ENCODE data around the gene NMU. TPM values are rescaled to one million over a fixed set of nuclear protein-coding genes. Genes with fewer than 3 reads are reported as not detected.
A peak's percentile ranks its signal among the peaks of the same experiment; 100 is the strongest.
"Not testable (repeated sequence)": the region's sequence is repeated elsewhere in the genome, so short reads cannot be mapped to it uniquely, and the experiment has no call there.

Gene NMU
- total RNA-seq, 5 donors from 2014 or later (not counting 1 experiment from before 2014, with no cell fraction given) = 0.72 to 1.4 (median 0.93) TPM; not detected in 2

DNA sequence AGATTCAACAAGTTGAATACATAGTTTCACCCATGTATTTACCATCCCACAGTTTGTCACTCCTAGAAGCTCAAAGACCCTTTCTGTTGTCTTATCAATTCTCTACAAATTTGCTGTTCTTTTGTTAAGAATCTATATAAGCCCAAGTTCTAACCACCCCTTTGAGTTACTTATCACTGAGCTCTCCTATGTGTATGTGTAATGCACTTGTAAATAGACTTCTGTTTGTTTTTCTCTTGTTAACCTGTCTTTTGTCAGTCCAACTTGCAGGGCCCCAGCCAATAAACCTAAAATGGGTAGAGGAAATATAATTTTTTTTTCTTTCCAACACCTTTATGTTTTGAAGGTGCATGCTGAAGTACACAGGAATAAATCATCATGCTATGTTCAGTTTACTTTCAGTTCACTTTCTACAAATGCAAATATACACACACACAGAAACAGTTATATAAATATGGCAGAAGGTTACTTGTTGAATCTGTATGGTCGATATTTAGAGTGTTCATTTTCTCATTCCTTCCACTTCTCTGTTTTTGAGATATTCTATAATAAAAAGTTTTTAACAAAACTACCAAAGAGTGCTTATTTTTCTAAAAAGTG is 67.1 kb downstream of the NMU start:
- WGBS (ENCODE audit: insufficient coverage) = no CpG with 5 or more reads among the region's 1 CpG
- ChIA-PET POLR2A (no interaction called here), CTCF (no interaction called here)
- Histone ChIP-seq H3K4me3 (ENCODE audit: control insufficient read depth in 1 of 2, extremely low read depth in 1 of 2, low read length in 1 of 2) (no peak overlapping the region), H3K27me3 (replicated peaks in 1 of 2; ENCODE audit: control insufficient read depth in 2 of 2, extremely low read depth in 1 of 2, insufficient read depth in 2 of 2, low read length in 1 of 2) (no peaks in the 10 kb centered on the region), H3K27ac (ENCODE audit: low read length) (no peak overlapping the region), H3K4me1 (ENCODE audit: control insufficient read depth in 1 of 2, extremely low read depth in 1 of 2, insufficient read depth in 2 of 2, low read length in 2 of 2) (no peaks in the 10 kb centered on the region), H3K9me3 (no peaks in the 10 kb centered on the region), H3K36me3 (ENCODE audit: control insufficient read depth in 2 of 2, extremely low read depth in 1 of 2, insufficient read depth in 1 of 2, low read length in 1 of 2) (no peaks in the 10 kb centered on the region)
- H3K27me3 Mint-ChIP-seq = peaks cover 2 to 6% of the 10 kb centered on the region in 2 donors
- no peak overlapping the region for H3K27ac Mint-ChIP-seq
- ATAC-seq (replicated peaks in 1 of 4) = no peak
- no peak for DNase-seq
- H3K4me3 Mint-ChIP-seq = no peak overlapping the region
- no peaks in the 10 kb centered on the region for H3K36me3 Mint-ChIP-seq
- H3K9me3 Mint-ChIP-seq = no peaks in the 10 kb centered on the region
- H3K4me1 Mint-ChIP-seq = no peaks in the 10 kb centered on the region

DNA sequence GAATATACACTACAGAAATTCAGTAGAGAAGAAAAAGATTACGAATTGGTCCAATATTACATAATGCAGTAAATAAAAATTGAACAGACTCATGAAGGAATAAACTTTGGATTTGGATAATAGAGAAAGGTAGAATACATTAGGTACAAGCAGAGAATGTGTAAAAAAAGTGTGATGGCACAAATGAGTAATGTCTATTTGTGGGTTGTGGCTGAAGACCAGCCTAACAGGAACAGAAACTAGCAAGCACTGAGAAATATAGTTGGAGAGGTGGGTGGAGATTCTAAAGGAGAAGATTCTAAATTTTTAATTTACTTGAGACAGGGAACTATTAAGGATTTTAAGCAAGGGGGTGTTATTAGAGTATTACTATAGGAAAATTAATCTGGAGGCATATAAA is 74.2 kb downstream of the NMU start:
- ATAC-seq (replicated peaks in 1 of 4) = no peak
- Histone ChIP-seq H3K4me3 (ENCODE audit: control insufficient read depth in 1 of 2, extremely low read depth in 1 of 2, low read length in 1 of 2) (no peak overlapping the region), H3K4me1 (ENCODE audit: control insufficient read depth in 1 of 2, extremely low read depth in 1 of 2, insufficient read depth in 2 of 2, low read length in 2 of 2) (no peaks in the 10 kb centered on the region), H3K27me3 (replicated peaks in 1 of 2; ENCODE audit: control insufficient read depth in 2 of 2, extremely low read depth in 1 of 2, insufficient read depth in 2 of 2, low read length in 1 of 2) (no peaks in the 10 kb centered on the region), H3K36me3 (ENCODE audit: control insufficient read depth in 2 of 2, extremely low read depth in 1 of 2, insufficient read depth in 1 of 2, low read length in 1 of 2) (no peaks in the 10 kb centered on the region), H3K9me3 (no peaks in the 10 kb centered on the region), H3K27ac (ENCODE audit: low read length) (no peak overlapping the region)
- no CpG with 5 or more reads among the region's 1 CpG for WGBS (ENCODE audit: insufficient coverage)
- Mint-ChIP-seq H3K27ac (no peak overlapping the region), H3K9me3 (peaks cover 0 to 3% (median 0%) of the 10 kb centered on the region in 3 donors), H3K4me3 (no peak overlapping the region), H3K27me3 (peaks cover 8 to 13% of the 10 kb centered on the region in 2 donors), H3K4me1 (no peaks in the 10 kb centered on the region), H3K36me3 (peaks cover 3% of the 10 kb centered on the region)
- CTCF ChIA-PET = interaction anchor here in 1 of 2 donors (1.2 kb wide), 1 partner anchor 216 kb away, joined by 3 read pairs; the partner anchor contains the start of gene SRD5A3
- DNase-seq = no peak
- POLR2A ChIA-PET = interaction anchor here in 1 of 2 donors (0.6 kb wide), 1 partner anchor 13 kb away, joined by 5 read pairs; no protein-coding TSS in a partner anchor

DNA sequence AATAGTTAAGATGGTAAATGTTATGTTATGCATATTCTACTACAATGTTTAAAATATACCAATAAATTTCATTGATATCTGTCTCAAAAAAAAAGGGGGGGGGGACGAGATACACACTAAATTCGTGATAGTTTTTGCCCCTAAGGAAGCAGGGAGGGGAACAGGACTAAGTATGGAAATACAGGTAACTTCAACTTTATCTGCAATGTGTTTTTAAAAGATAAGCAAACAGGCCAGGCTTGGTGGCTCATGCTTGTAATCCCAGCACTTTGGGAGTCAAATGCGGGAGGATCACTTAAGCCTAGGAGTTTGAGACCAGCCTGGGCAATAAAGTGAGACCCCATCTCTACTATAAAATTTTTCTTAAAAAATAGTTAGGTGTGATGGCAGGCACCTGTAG is 76.0 kb downstream of the NMU start:
- no peaks in the 10 kb centered on the region for H3K9me3 ChIP-seq
- ChIA-PET POLR2A (no interaction called here), CTCF (no interaction called here)
- H3K27me3 Mint-ChIP-seq = peaks cover 11 to 18% of the 10 kb centered on the region in 2 donors
- no peaks in the 10 kb centered on the region for H3K4me1 Mint-ChIP-seq
- ATAC-seq (replicated peaks in 1 of 4) (no peak), DNase-seq (no peak)
- H3K27ac ChIP-seq (ENCODE audit: low read length) = no peak overlapping the region
- no peak overlapping the region for H3K4me3 ChIP-seq (ENCODE audit: control insufficient read depth in 1 of 2, extremely low read depth in 1 of 2, low read length in 1 of 2)
- no CpG with 5 or more reads among the region's 3 CpGs for WGBS (ENCODE audit: insufficient coverage)
- peaks cover 0 to 3% (median 0%) of the 10 kb centered on the region in 3 donors for H3K9me3 Mint-ChIP-seq
- H3K36me3 ChIP-seq (ENCODE audit: control insufficient read depth in 2 of 2, extremely low read depth in 1 of 2, insufficient read depth in 1 of 2, low read length in 1 of 2) = no peaks in the 10 kb centered on the region
- H3K36me3 Mint-ChIP-seq = peaks cover 3% of the 10 kb centered on the region
- no peaks in the 10 kb centered on the region for H3K27me3 ChIP-seq (replicated peaks in 1 of 2; ENCODE audit: control insufficient read depth in 2 of 2, extremely low read depth in 1 of 2, insufficient read depth in 2 of 2, low read length in 1 of 2)
- H3K27ac Mint-ChIP-seq = no peak overlapping the region
- no peaks in the 10 kb centered on the region for H3K4me1 ChIP-seq (ENCODE audit: control insufficient read depth in 1 of 2, extremely low read depth in 1 of 2, insufficient read depth in 2 of 2, low read length in 2 of 2)
- no peak overlapping the region for H3K4me3 Mint-ChIP-seq

DNA sequence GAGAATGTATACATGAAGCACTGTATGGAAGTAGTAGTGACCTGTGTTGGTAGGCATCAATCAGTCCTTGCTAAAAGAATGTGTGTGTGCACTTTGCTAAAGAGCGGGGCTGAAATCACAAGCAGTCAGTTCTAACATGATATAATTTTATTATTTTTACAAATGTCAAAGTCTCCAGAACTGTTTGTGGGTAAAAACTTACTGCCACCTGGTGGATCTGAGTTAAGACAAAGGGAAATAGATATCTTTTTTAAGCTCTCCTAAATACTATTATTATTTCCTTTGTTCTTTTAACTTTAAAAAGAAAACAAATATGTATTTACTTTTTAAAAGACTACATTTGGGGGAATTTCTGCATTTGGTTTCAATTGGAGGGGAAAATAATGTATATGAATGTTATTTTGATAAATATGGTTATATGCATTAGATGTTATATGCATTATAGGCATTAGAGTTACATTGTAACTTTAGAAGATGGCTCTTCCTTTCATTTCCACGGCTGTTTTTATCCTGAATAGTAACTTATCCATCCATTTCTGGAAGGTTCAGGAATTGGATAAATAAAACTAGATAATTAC is 81.6 kb downstream of the NMU start:
- no CpG with 5 or more reads among the region's 2 CpGs for WGBS (ENCODE audit: insufficient coverage)
- ATAC-seq (replicated peaks in 1 of 4) (peak in 1 of 4 experiments; percentile 54), DNase-seq (peak in 3 of 35 experiments; percentile 3 to 65 (median 4))
- Histone ChIP-seq H3K4me3 (ENCODE audit: control insufficient read depth in 1 of 2, extremely low read depth in 1 of 2, low read length in 1 of 2) (no peak overlapping the region), H3K4me1 (ENCODE audit: control insufficient read depth in 1 of 2, extremely low read depth in 1 of 2, insufficient read depth in 2 of 2, low read length in 2 of 2) (no peaks in the 10 kb centered on the region), H3K27ac (ENCODE audit: low read length) (no peak overlapping the region), H3K36me3 (ENCODE audit: control insufficient read depth in 2 of 2, extremely low read depth in 1 of 2, insufficient read depth in 1 of 2, low read length in 1 of 2) (no peaks in the 10 kb centered on the region), H3K9me3 (no peaks in the 10 kb centered on the region), H3K27me3 (replicated peaks in 1 of 2; ENCODE audit: control insufficient read depth in 2 of 2, extremely low read depth in 1 of 2, insufficient read depth in 2 of 2, low read length in 1 of 2) (no peaks in the 10 kb centered on the region)
- peaks cover 0 to 17% (median 5%) of the 10 kb centered on the region in 3 donors for H3K4me1 Mint-ChIP-seq
- H3K27ac Mint-ChIP-seq = no peak overlapping the region
- H3K4me3 Mint-ChIP-seq = no peak overlapping the region
- peaks cover 15 to 22% of the 10 kb centered on the region in 2 donors for H3K27me3 Mint-ChIP-seq
- POLR2A ChIA-PET = no interaction called here
- H3K9me3 Mint-ChIP-seq = peaks cover 0 to 3% (median 0%) of the 10 kb centered on the region in 3 donors
- CTCF ChIA-PET = interaction anchor here (0.5 to 1.2 kb wide), 17 partner anchors 9 to 583 kb away, joined by 3 to 9 read pairs (median 4); partner anchors contain the start of gene SRD5A3 (in 1 of the 2)
- peaks cover 3% of the 10 kb centered on the region for H3K36me3 Mint-ChIP-seq

DNA sequence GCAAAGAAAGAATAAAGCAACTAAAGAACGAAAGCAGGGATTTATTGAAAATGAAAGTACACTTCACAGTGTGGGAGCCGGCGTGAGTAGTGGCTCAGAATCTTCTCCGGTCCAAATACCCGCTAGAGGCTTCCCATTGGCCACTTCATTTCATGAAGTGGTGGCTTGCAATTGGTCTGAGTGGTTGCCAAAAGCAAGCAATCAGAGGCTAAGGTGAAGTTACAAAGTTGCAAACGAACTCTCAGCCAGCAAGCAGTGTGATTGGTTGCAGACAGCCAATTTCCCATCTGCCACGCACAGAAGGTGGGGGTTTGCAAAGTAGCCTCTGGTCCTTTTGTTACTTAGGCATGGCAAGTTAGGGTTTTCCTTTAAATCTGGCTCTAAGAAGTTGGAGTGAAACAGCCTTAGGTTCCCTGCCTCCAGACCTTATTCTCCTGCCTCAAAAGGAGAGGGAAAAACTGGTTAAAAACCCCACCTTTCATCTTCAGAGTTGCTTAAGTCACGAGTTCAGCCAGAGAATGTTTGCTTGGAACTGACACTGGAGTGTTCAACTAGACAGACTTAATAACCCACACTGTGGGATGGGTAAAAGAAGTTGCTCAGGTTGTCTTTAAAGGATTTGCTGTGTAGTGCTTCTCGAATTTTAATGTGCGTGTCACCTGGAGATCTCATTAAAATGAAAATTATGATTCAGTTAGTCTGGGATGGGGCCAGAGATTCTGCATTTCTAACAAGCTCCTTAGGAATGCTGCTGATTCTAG is 82.5 kb downstream of the NMU start:
- WGBS (ENCODE audit: insufficient coverage) = 55% methylated on average over 6 of the region's 10 CpGs
- POLR2A ChIA-PET = no interaction called here
- Mint-ChIP-seq H3K36me3 (peaks cover 3% of the 10 kb centered on the region), H3K4me1 (peaks cover 5 to 23% (median 8%) of the 10 kb centered on the region in 3 donors), H3K27me3 (peaks cover 15 to 19% of the 10 kb centered on the region in 2 donors), H3K27ac (no peak overlapping the region), H3K9me3 (peaks cover 0 to 3% (median 0%) of the 10 kb centered on the region in 3 donors), H3K4me3 (peak overlapping the region in 2 of 3 donors; percentile 46 to 62)
- Histone ChIP-seq H3K4me1 (ENCODE audit: control insufficient read depth in 1 of 2, extremely low read depth in 1 of 2, insufficient read depth in 2 of 2, low read length in 2 of 2) (no peaks in the 10 kb centered on the region), H3K27ac (ENCODE audit: low read length) (no peak overlapping the region), H3K4me3 (ENCODE audit: control insufficient read depth in 1 of 2, extremely low read depth in 1 of 2, low read length in 1 of 2) (peak overlapping the region in 1 of 2 donors; percentile 25), H3K36me3 (ENCODE audit: control insufficient read depth in 2 of 2, extremely low read depth in 1 of 2, insufficient read depth in 1 of 2, low read length in 1 of 2) (no peaks in the 10 kb centered on the region), H3K9me3 (no peaks in the 10 kb centered on the region), H3K27me3 (replicated peaks in 1 of 2; ENCODE audit: control insufficient read depth in 2 of 2, extremely low read depth in 1 of 2, insufficient read depth in 2 of 2, low read length in 1 of 2) (no peaks in the 10 kb centered on the region)
- DNase-seq (peak in 2 of 35 experiments; percentile 10 to 52), ATAC-seq (replicated peaks in 1 of 4) (peak in 2 of 4 experiments; percentile 35 to 67)
- CTCF ChIA-PET = interaction anchor here (0.6 to 1.2 kb wide), 4 partner anchors 9 to 132 kb away, joined by 3 to 6 read pairs (median 4); no protein-coding TSS in a partner anchor

DNA sequence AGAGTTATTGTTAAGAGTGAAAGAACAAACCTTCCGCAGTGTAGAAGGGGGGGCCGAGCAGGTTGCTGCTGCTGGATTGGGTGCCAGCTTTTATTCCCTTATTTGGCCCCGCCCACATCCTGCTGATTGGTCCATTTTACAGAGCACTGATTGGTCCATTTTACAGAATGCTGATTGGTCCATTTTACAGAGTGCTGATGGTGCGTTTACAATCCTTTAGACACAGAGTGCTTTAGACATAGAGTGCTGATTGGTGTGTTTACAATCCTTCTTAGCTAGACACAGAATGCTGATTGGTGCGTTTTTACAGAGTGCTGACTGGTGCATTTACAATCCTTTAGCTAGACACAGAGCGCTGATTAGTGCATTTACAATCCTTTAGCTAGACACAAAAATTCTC is 84.1 kb downstream of the NMU start:
- DNase-seq; H3K4me3 Mint-ChIP-seq; H3K36me3 Mint-ChIP-seq; H3K36me3 ChIP-seq (ENCODE audit: control insufficient read depth in 2 of 2, extremely low read depth in 1 of 2, insufficient read depth in 1 of 2, low read length in 1 of 2); H3K27ac ChIP-seq (ENCODE audit: low read length); H3K9me3 Mint-ChIP-seq; ATAC-seq (replicated peaks in 1 of 4); H3K4me3 ChIP-seq (ENCODE audit: control insufficient read depth in 1 of 2, extremely low read depth in 1 of 2, low read length in 1 of 2); H3K27me3 Mint-ChIP-seq; H3K4me1 ChIP-seq (ENCODE audit: control insufficient read depth in 1 of 2, extremely low read depth in 1 of 2, insufficient read depth in 2 of 2, low read length in 2 of 2); POLR2A ChIA-PET; H3K9me3 ChIP-seq; H3K27ac Mint-ChIP-seq; H3K27me3 ChIP-seq (replicated peaks in 1 of 2; ENCODE audit: control insufficient read depth in 2 of 2, extremely low read depth in 1 of 2, insufficient read depth in 2 of 2, low read length in 1 of 2): not testable (repeated sequence)
- peaks cover 15 to 35% (median 18%) of the 10 kb centered on the region in 3 donors for H3K4me1 Mint-ChIP-seq
- CTCF ChIA-PET = interaction anchor here (0.7 to 1.3 kb wide), 2 partner anchors 31 to 207 kb away, joined by 3 to 7 read pairs; partner anchors contain the start of gene SRD5A3 (in 1 of the 2)
- 86% methylated on average over 3 of the region's 6 CpGs for WGBS (ENCODE audit: insufficient coverage)
